CD14-positive monocyte (primary cell): ENCODE data around the gene ZSCAN2. TPM values are rescaled to one million over a fixed set of nuclear protein-coding genes. Genes with fewer than 3 reads are reported as not detected.
A peak's percentile ranks its signal among the peaks of the same experiment; 100 is the strongest.

Experiments used
- DNase-seq, 3 donors: peaks; one replicate each; pipeline ENCODE4 v3.0.0-alpha.2; 2011 to 2022
- H2AFZ ChIP-seq: 2 replicates; pipeline ENCODE4 v1.6.0; 2012; ENCODE audit warnings: mild to moderate bottlenecking, low read depth, low read length, inconsistent platforms; ENCODE audit not compliant: insufficient read depth, poor library complexity, severe bottlenecking
- H3K27ac ChIP-seq, 2 donors: 1 replicate in 1 of 2; 2 replicates in 1 of 2; pipeline ENCODE4 v1.5.1; 2012 to 2013; ENCODE audit warnings: low read length in 2 of 2, control low read depth in 1 of 2, inconsistent platforms in 1 of 2, low read depth in 1 of 2, mild to moderate bottlenecking in 1 of 2
- H3K27me3 ChIP-seq, 2 donors: one replicate each; pipeline versions ENCODE4 v1.6.0 to v1.6.1; 2011 to 2013; ENCODE audit warnings: low read length in 2 of 2; ENCODE audit not compliant: control insufficient read depth in 2 of 2, insufficient read depth in 2 of 2
- H3K36me3 ChIP-seq, 2 donors: replicated peaks in 1 of 2; 1 replicate in 1 of 2; 2 replicates in 1 of 2; pipeline versions ENCODE4 v1.5.1 to v1.6.1; 2012 to 2013; ENCODE audit warnings: low read length in 2 of 2, control low read depth in 1 of 2, inconsistent platforms in 1 of 2, mild to moderate bottlenecking in 1 of 2; ENCODE audit not compliant: insufficient read depth in 2 of 2, control insufficient read depth in 1 of 2
- H3K4me1 ChIP-seq, 2 donors: 1 replicate in 1 of 2; 2 replicates in 1 of 2; pipeline versions ENCODE4 v1.5.1 to v1.6.1; 2012 to 2013; ENCODE audit warnings: low read length in 2 of 2, control low read depth in 1 of 2, inconsistent platforms in 1 of 2, mild to moderate bottlenecking in 1 of 2, moderate library complexity in 1 of 2; ENCODE audit not compliant: insufficient read depth in 2 of 2, control insufficient read depth in 1 of 2
- H3K4me2 ChIP-seq: replicated peaks from 2 replicates; pipeline ENCODE3; 2012; ENCODE audit warnings: low read length, moderate library complexity, mild to moderate bottlenecking; ENCODE audit not compliant: poor library complexity, severe bottlenecking; ENCODE audit errors: extremely low read depth
- H3K4me3 ChIP-seq, 3 experiments: fragments of 200-600 bp in 1 of 3; sonication (generic) in 1 of 3; replicated peaks in 1 of 3; 1 replicate in 2 of 3; 2 replicates in 1 of 3; pipeline ENCODE4 v1.5.1; 2011 to 2013; ENCODE audit warnings: low read length in 3 of 3, mild to moderate bottlenecking in 3 of 3, control low read depth in 2 of 3, low read depth in 2 of 3, inconsistent platforms in 1 of 3, moderate library complexity in 1 of 3
- H3K79me2 ChIP-seq: 2 replicates; pipeline ENCODE4 v1.6.0; 2012; ENCODE audit warnings: mild to moderate bottlenecking, control low read depth, inconsistent platforms, low read length, moderate library complexity; ENCODE audit not compliant: insufficient read depth
- H3K9ac ChIP-seq: 2 replicates; pipeline ENCODE4 v1.6.0; 2017; ENCODE audit warnings: low read length, mild to moderate bottlenecking; ENCODE audit not compliant: insufficient read depth, poor library complexity, severe bottlenecking
- H3K9me3 ChIP-seq, 2 donors: replicated peaks in 1 of 2; 1 replicate in 1 of 2; 2 replicates in 1 of 2; pipeline versions ENCODE4 v1.5.1 to v1.6.1; 2012 to 2013; ENCODE audit warnings: low read length in 2 of 2, control low read depth in 1 of 2; ENCODE audit not compliant: control insufficient read depth in 1 of 2, insufficient read depth in 1 of 2
- H4K20me1 ChIP-seq: 2 replicates; pipeline ENCODE4 v1.6.0; 2012; ENCODE audit warnings: mild to moderate bottlenecking, low read length, control low read depth, moderate library complexity; ENCODE audit not compliant: insufficient read depth
- H3K27ac Mint-ChIP-seq, 7 donors: one replicate each; pipeline ENCODE4 v1.8.0; 2020; ENCODE audit warnings: mild to moderate bottlenecking in 7 of 7, mixed read lengths in 7 of 7, moderate library complexity in 6 of 7, inconsistent platforms in 2 of 7
- H3K27me3 Mint-ChIP-seq, 3 donors: one replicate each; pipeline ENCODE4 v1.8.0; 2021 to 2022; ENCODE audit warnings: low read depth in 3 of 3, mild to moderate bottlenecking in 3 of 3, mixed read lengths in 3 of 3, moderate library complexity in 3 of 3, inconsistent platforms in 1 of 3
- H3K36me3 Mint-ChIP-seq, 2 donors: one replicate each; pipeline ENCODE4 v1.8.0; 2020; ENCODE audit warnings: mixed read lengths in 2 of 2, inconsistent platforms in 1 of 2, mild to moderate bottlenecking in 1 of 2
- H3K4me1 Mint-ChIP-seq: one replicate; pipeline ENCODE4 v1.8.0; 2020; ENCODE audit warnings: mild to moderate bottlenecking, mixed read lengths
- H3K4me3 Mint-ChIP-seq, 2 donors: one replicate each; pipeline ENCODE4 v1.8.0; 2020; ENCODE audit warnings: mild to moderate bottlenecking in 2 of 2, mixed read lengths in 2 of 2, moderate library complexity in 1 of 2
- H3K9me3 Mint-ChIP-seq, 7 donors: one replicate each; pipeline ENCODE4 v1.8.0; 2020 to 2022; ENCODE audit warnings: mixed read lengths in 7 of 7, mild to moderate bottlenecking in 6 of 7, moderate library complexity in 6 of 7, inconsistent platforms in 2 of 7
- WGBS: methylation state at CpG from one replicate; pipeline ENCODE4 v1.1.5; 2013; ENCODE audit warnings: missing lambda C conversion rate; ENCODE audit not compliant: insufficient coverage; 5-methylcytosine and 5-hydroxymethylcytosine counted together
- intact Hi-C, 2 donors: fragments of 100-400 bp; cut with micrococcal nuclease; formaldehyde crosslinking; loops; one replicate each; pipeline versions ENCODE4 v1.15.0 to v1.15.1; 2023
- polyA plus RNA-seq, 3 donors: library from polyadenylated mRNA; depleted of rRNA in 1 of 3; unstranded in 2 of 3; stranded (reverse) in 1 of 3; fragments of 300-500 nt in 2 of 3; fragments of >200 nt in 1 of 3; fragmentation: Illumina TruSeq in 2 of 3; gene quantifications; 1 replicate in 2 of 3; 2 replicates in 1 of 3; pipeline ENCODE4 v1.2.3, GENCODE V29; 2012 to 2021
- TF ChIP-seq, protein P1 (sequence below): fragments of 200-600 bp; IDR thresholded peaks from one replicate; pipeline ENCODE4 v1.8.0; 2022; ENCODE audit warnings: antibody characterized with exemption, mild to moderate bottlenecking

Gene ZSCAN2
- polyA plus RNA-seq, 3 donors, result 1.7 to 6.1 (median 3.4) TPM

DNA sequence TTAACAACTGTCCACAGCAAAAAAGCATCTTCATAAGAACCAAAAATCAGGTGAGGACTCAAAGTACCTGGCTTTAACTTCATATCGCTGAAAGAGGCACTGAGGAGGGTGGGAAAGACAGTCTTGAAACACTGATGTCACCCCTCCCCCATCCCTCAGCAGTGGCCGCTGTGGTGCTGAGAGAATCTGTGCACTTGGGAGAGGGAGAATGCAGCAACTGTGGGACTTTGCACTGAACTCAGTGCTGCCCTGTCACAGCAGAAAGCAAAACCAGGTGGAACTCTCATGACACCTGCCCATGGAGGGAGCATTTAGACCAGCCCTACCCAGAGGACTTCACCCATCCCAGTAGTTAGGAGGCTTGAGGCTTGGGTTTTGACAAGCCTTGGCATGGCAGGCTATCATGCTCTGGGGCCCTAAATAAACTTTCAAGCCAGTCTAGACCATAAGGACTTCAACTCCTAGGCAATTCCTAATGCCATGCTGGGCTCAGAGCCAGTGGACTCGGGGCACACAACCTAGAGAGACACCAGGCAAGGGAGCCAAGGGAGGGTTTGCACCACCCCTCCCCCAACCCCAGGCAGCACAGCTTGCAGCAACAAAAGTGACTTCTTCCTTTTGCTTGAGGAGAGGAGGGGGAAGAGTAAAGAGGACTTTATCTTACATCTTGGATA lies 6.1 kb upstream of the ZSCAN2 start:
- Mint-ChIP-seq H3K27me3 (no peaks in the 10 kb centered on the region), H3K4me1 (peaks cover 54% of the 10 kb centered on the region), H3K27ac (peak overlapping the region in 6 of 7 donors; percentile 51 to 83 (median 66)), H3K4me3 (peak overlapping the region in 1 of 2 donors; percentile 64), H3K36me3 (no peaks in the 10 kb centered on the region), H3K9me3 (peaks cover 0 to 8% (median 3%) of the 10 kb centered on the region in 7 donors)
- TF ChIP-seq, protein P1, sequence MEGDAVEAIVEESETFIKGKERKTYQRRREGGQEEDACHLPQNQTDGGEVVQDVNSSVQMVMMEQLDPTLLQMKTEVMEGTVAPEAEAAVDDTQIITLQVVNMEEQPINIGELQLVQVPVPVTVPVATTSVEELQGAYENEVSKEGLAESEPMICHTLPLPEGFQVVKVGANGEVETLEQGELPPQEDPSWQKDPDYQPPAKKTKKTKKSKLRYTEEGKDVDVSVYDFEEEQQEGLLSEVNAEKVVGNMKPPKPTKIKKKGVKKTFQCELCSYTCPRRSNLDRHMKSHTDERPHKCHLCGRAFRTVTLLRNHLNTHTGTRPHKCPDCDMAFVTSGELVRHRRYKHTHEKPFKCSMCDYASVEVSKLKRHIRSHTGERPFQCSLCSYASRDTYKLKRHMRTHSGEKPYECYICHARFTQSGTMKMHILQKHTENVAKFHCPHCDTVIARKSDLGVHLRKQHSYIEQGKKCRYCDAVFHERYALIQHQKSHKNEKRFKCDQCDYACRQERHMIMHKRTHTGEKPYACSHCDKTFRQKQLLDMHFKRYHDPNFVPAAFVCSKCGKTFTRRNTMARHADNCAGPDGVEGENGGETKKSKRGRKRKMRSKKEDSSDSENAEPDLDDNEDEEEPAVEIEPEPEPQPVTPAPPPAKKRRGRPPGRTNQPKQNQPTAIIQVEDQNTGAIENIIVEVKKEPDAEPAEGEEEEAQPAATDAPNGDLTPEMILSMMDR, result no peak
- H2AFZ ChIP-seq, result peak overlapping the region; percentile 46
- H3K36me3 ChIP-seq, result no peaks in the 10 kb centered on the region
- peaks cover 49 to 54% of the 10 kb centered on the region in 2 donors for H3K4me1 ChIP-seq
- no peaks in the 10 kb centered on the region for H3K9me3 ChIP-seq
- H3K9ac ChIP-seq, result no peak overlapping the region
- H3K4me3 ChIP-seq, result peak overlapping the region in 1 of 3 experiments; percentile 37
- H4K20me1 ChIP-seq, result no peaks in the 10 kb centered on the region
- H3K27ac ChIP-seq, result peak overlapping the region in 1 of 2 donors; percentile 75
- DNase-seq, result no peak
- intact Hi-C loops, result loop anchor here in 1 of 2 donors (5.0 kb wide), 1 partner anchor 283 kb away; no protein-coding TSS in a partner anchor
- no peaks in the 10 kb centered on the region for H3K27me3 ChIP-seq
- peaks cover under 1% of the 10 kb centered on the region for H3K79me2 ChIP-seq
- no CpG with 5 or more reads among the region's 3 CpGs for WGBS
- peak overlapping the region; percentile 46 for H3K4me2 ChIP-seq

DNA sequence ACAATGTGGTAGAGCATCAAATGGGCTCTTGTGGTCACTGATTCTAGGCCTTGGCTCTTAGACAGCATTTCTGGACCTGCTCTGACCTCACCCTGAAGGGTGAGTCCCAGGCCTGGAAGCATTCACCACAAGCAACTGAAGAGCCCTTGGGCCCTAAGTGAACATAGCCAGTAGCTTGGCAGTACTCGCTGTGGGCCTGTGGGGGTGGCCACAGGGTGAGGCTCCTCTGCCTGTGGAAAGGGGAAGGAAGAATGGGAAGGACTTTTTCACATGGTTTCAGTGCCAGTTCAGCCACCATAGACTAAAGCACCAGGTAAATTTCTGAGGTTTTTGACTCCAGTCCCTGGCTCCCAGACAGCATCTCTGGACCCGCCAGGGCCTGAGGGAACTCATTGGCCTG lies 5.1 kb upstream of the ZSCAN2 start:
- WGBS, result 86% methylated on average over 1 of the region's 2 CpGs
- Mint-ChIP-seq H3K27me3 (no peaks in the 10 kb centered on the region), H3K4me1 (peaks cover 59% of the 10 kb centered on the region), H3K9me3 (peaks cover 0 to 8% (median 3%) of the 10 kb centered on the region in 7 donors), H3K27ac (peak overlapping the region in 6 of 7 donors; percentile 55 to 85 (median 80)), H3K4me3 (peak overlapping the region in 1 of 2 donors; percentile 64), H3K36me3 (no peaks in the 10 kb centered on the region)
- Histone ChIP-seq H3K4me3 (peak overlapping the region in 1 of 3 experiments; percentile 37), H3K27me3 (no peaks in the 10 kb centered on the region), H3K4me1 (peaks cover 53 to 62% of the 10 kb centered on the region in 2 donors), H3K9ac (no peak overlapping the region), H3K79me2 (peaks cover 3% of the 10 kb centered on the region), H3K4me2 (peak overlapping the region; percentile 46), H3K9me3 (no peaks in the 10 kb centered on the region), H4K20me1 (no peaks in the 10 kb centered on the region), H2AFZ (peak overlapping the region; percentile 46), H3K36me3 (no peaks in the 10 kb centered on the region), H3K27ac (peak overlapping the region; percentile 53 to 75)
- TF ChIP-seq, protein P1, result no peak
- intact Hi-C loops, result no loop called here
- peak; percentile 48 to 52 (median 50) for DNase-seq
